Umbilical cord (tissue), 2 donors: ENCODE results near the gene E2F1. TPM values are rescaled to one million over a fixed set of nuclear protein-coding genes. Genes with fewer than 3 reads are reported as not detected.
"Not testable (repeated sequence)": the region's sequence is repeated elsewhere in the genome, so short reads cannot be mapped to it uniquely, and the experiment has no call there.

ENCODE experiments used
- DNase-seq: peaks from one replicate; pipeline ENCODE4 v3.0.0-alpha.2; 2015; ENCODE audit warnings: low spot score
- total RNA-seq: library from RNA; depleted of rRNA; stranded (reverse); fragments of >200 nt; gene quantifications from one replicate; pipeline ENCODE4 v1.2.3, GENCODE V29; 2014; ENCODE audit warnings: low replicate concordance; ENCODE audit not compliant: insufficient read depth

E2F1 gene
- total RNA-seq, 1 donor from 2014 or later = 8.7 TPM

DNA sequence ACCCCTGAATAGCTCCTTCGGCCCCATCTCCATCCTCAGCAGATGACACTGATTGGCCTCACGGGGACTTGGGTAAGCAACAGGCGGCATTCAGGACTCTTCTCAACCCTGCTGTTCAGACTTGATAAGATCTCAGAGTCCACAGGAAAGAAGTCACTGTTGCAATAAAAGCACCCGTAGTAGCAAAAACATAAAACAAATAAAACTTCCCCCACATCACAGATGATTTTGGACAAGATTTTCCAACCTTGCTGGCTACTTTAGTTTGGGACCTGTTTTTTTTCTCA is 41.2 kb downstream of the E2F1 start:
- no peak for DNase-seq

DNA sequence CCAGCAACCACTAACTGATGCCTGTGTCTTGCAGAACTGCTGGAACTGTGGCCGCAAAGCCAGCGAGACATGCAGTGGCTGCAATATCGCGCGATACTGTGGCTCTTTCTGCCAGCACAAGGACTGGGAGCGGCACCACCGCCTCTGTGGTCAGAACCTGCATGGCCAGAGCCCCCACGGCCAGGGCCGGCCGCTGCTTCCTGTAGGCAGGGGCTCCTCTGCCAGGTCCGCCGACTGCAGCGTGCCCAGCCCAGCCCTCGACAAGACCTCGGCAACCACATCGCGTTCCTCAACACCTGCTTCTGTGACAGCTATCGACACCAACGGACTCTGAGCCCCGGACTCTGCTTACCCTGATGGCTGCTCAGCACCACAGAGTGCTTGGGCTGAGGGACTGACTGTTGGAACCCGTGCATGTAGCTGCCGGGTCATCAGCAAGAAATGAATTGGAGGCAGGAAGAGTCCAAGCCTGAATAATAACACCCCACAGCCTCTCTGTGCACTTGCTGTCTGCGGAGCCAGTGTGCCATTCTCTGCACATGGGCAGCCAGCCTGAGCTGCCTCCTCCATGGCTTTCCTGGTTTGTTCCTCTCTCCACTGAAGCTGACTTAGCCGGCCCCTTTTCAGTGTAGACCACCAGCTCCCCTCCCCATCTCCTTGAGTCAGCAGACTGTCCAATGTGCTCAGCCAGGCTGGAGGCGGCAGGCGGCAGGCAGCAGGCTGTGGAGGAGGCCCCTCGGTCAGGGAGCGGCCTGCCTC is 41.7 kb downstream of the E2F1 start:
- no peak for DNase-seq

DNA sequence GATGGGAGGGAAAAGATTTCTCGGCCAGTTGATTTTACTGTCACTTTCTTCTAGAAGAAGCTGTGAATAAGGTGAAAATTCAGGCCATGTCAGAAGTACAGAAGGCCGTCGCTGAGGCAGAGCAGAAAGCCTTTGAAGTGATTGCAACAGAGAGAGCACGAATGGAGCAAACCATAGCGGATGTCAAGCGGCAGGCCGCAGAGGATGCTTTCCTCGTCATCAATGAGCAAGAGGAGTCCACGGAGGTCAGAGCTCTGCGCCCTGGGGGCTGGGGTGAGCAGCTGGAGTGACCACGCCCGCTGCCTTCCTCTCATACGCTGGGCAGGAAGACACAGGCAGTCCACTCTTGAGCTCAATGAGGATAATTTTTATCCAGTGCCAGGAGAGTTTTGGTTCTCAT is 45.9 kb downstream of the E2F1 start:
- no peak for DNase-seq

DNA sequence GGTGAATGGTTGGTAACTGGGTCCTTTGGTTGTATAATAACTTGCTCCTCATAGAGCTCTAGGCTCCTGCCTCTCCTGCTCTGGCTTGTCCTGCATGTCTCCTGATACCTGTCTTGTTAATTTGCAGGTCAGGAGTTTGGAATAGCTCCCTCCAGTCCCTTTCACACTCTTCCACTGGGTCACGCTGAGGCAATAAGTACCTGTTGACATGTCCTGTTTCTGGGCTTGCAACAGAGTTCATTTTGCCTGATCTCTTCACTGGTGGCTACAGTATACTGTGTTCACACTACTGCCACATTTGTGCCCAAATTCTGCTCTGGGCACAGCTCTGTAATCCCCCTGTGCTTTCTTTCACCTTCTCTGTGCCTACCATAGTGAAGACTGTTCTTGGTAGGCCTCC is 49.4 kb downstream of the E2F1 start:
- DNase-seq = no peak

DNA sequence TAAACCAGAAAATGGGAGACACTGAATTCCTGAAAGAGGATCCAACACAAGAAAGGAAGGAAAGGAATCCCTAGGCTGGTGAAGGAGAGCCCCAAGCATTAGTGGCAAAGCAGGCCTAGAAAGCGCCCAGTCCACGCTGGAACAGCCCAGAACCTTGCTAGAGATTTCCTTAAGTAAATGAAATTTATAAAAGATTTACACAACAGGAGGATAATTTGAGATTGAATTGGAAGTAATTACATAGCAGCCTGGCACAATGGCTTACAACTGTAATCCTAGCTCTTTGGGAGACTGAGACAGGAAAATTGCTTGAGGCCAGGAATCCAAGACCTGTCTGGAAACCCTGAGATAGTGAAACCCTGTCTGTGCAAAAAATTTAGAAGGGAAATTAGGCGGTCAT is 50.8 kb downstream of the E2F1 start:
- DNase-seq = no peak

DNA sequence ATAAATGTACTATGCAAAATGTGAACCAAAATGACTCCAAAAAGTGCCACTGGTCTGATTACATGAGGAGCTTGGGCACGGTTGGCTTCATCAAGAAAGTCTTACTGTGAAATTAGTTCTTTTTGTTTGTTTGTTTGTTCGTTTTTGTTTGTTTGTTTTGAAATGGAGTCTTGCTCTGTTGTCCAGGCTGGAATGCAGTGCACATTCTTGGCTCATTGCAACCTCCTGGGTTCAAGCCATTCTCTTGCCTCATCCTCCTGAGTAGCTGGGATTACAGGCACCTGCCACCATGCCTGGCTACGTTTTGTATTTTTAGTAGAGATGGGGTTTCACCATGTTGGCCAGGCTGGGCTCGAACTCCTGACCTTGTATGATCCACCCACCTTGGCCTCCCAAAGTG is 54.3 kb downstream of the E2F1 start:
- not testable (repeated sequence) for DNase-seq

DNA sequence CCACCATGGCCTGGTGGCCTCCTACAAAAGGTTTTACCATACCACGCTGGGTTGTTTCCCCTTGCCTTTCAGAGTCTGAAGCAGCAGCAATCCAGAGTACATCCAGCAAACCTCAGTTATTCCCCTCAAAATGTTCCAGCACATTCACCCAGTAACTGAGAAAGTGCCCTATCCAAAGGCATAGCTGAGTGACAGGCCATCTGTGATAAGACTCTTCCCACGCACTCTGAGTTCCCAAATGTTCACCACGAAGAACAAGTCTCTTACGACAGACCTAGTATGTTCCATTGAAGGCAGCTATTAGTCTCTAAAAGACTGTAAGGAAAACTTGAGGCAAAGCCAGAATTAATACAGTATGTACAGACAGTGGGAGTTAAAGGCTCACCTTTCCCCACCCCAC is 55.7 kb downstream of the E2F1 start:
- no peak for DNase-seq

DNA sequence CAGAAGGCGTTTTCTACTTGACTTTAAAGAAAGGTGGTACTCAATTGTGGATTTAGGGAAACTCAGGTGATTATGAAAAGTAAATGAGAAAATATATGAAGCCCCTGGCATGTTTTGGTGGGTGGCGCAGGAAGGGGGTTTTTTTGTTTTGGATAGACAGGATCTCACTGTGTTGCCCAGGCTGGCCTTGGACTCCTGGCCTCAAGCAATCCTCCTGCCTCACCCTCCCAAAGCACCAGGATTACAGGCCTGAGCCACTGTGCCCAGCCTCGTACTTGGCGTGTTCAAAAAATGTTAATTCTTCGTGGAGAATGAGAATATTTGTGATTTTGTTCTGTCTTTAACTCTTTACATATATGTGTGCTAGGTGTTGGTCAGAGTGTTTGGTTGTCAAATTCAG is 56.2 kb downstream of the E2F1 start:
- no peak for DNase-seq

DNA sequence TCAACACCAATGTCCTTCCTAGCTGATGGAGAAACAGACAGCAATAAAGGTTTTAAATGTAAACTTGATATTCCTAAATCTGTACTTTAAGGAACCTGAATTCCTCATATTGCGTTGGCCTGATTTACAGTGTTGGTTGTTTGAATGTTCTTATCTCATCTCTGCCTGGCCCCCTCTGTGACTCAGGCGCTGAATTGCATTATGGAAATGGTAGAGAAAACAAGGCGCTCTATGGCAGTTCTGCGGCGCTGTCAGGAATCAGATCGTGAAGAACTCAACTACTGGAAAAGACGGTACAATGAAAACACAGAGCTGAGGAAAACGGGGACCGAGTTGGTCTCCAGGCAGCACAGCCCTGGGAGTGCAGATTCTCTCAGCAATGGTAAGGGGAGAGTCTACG is 56.7 kb downstream of the E2F1 start:
- DNase-seq = no peak

DNA sequence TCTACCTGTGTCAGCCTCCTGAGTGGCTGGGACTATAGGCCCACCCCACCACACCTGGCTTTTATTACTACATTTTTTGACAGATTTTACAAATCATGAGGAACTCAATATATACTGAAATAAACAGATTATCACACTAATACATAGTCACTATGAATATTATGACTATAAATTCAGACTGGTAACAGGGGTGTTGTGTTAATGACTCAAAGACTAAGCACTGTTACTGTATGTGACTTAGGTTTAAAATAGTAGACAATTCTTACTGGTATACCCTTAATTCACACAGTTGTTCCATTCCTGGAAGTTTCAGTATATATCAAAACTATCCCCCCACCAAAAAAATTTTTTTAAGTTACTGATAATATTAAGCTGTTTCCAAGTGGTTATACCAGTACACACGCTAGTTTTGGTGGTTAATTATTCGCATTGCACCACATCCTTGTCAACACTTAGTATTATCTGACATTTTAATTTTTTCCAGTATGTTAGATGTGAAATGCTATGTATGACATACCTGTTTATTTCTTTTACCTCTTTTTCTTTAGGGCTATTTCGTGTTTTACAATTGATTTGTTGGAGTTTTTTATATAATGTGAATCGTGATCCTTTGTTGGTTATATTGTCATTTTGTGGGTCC is 58.5 kb downstream of the E2F1 start:
- no peak for DNase-seq

DNA sequence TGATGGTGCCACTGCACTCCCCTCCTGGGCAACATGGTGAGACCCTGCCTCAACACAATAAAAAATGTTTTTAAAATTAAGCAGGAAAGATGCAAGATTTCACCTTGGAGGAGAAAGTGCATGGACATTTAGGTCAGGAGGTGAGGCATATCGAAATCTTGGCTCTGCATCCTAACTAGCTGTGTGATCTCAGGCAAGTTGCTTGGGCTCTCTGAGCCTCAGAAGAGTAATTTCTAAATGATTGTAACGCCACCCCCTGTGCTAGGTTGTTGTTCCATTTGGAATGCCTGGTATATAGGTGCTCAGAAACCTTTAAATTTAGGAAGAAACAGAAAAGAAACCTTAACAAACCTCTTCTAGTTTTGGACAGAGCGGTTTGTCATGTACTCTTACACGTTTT is 60.0 kb downstream of the E2F1 start:
- DNase-seq = no peak

Other genes starting within 250 kb of the E2F1 start
- gene SNTA1, start 242.6 kb downstream of the E2F1 start, total RNA-seq = 28.2 TPM
- gene CBFA2T2, start 196.3 kb downstream of the E2F1 start, total RNA-seq = 8.2 TPM
- gene C20orf144, start 24.1 kb downstream of the E2F1 start, total RNA-seq = not detected
- gene ACTL10, start 19.4 kb downstream of the E2F1 start, total RNA-seq = not detected
- 15.6 TPM for gene NECAB3, start 12.0 kb downstream of the E2F1 start, total RNA-seq
- gene PXMP4, start 33.9 kb upstream of the E2F1 start, total RNA-seq = 11.3 TPM
- gene ZNF341, start 45.6 kb upstream of the E2F1 start, total RNA-seq = 0.72 TPM
- gene CHMP4B, start 125.0 kb upstream of the E2F1 start, total RNA-seq = 24.6 TPM